Pancreas (tissue), 10 donors: Measurements from ENCODE around the gene MRPL42. TPM values are rescaled to one million over a fixed set of nuclear protein-coding genes. Genes with fewer than 3 reads are reported as not detected.

ENCODE experiments used
- ATAC-seq, 4 donors: fragments of 200-7000 bp; cut with Tn5 transposase; one replicate each; pipeline versions ENCODE4 v1.8.0 to v1.9.1; 2020; ENCODE audit warnings: mild to moderate bottlenecking in 4 of 4, moderate library complexity in 4 of 4
- DNase-seq, 6 donors: peaks; one replicate each; pipeline ENCODE4 v3.0.0-alpha.2; 2020
- FAIRE-seq: peaks from 2 replicates; lab custom pipeline; 2012; peaks lifted over from hg19 to GRCh38; lab: Jason Lieb, UNC
- H3K27ac ChIP-seq, 4 donors: fragments of 200-600 bp; sonication (generic); 1 replicate in 3 of 4; 2 replicates in 1 of 4; pipeline versions ENCODE4 v1.5.0 to v1.8.0; 2020
- H3K27me3 ChIP-seq, 4 donors: fragments of 200-600 bp; one replicate each; pipeline ENCODE4 v1.8.0; 2021
- H3K36me3 ChIP-seq, 3 donors: fragments of 200-600 bp; sonication (generic) in 1 of 3; one replicate each; pipeline versions ENCODE4 v1.5.0 to v1.8.0; 2020 to 2021
- H3K4me1 ChIP-seq, 3 donors: fragments of 200-600 bp; one replicate each; pipeline ENCODE4 v1.8.0; 2021
- H3K4me3 ChIP-seq, 4 donors: fragments of 200-600 bp; sonication (generic) in 2 of 4; one replicate each; pipeline versions ENCODE4 v1.5.0 to v1.8.0; 2020 to 2021
- H3K9me3 ChIP-seq, 4 donors: fragments of 200-600 bp; one replicate each; pipeline ENCODE4 v1.8.0; 2021
- WGBS, 2 donors: extraction: QIAGEN DNeasy Blood & Tissue Kit; methylation state at CpG; one replicate each; pipeline ENCODE4 v1.1.7; 2013; 5-methylcytosine and 5-hydroxymethylcytosine counted together
- intact Hi-C, 3 donors: fragments of 100-400 bp; cut with DNase I; formaldehyde crosslinking; loops; one replicate each; pipeline versions ENCODE4 v1.11.1 to v1.14.2; 2022
- polyA plus RNA-seq, 2 donors: library from polyadenylated mRNA; stranded (reverse); fragments of 200-250 nt; gene quantifications; one replicate each; pipeline ENCODE4 v1.2.3, GENCODE V29; 2013
- total RNA-seq, 6 donors: library from RNA; stranded (reverse); fragmentation: NEBNext Ultra II Directional in 4 of 6; extraction: Animal tissue kit (Norgen Biotek cat#: 25700) in 4 of 6; gene quantifications; one replicate each; pipeline versions ENCODE4 v1.2.1 to v1.2.4, GENCODE V29; 2021 to 2023
- TF ChIP-seq, protein P1 (sequence below), 4 donors: fragments of 200-600 bp; sonication (generic) in 3 of 4; IDR thresholded peaks; one replicate each; pipeline versions ENCODE4 v1.5.0 to v1.8.0; 2021; ENCODE audit warnings: antibody characterized with exemption in 4 of 4
- donor health status: healthy with polysubstance abuse.
- donor health status: DM: no; HTN: no; CAD: no; lungs with moderate emphysema.
- donor health status: DM: no; HTN: no; CAD: no.
- donor health status: control.
- donor health status: control.
- donor health status: Bipolar disorder and iron deficiency.
- donor health status: DM: yes; HTN: yes; CAD: no.
- donor health status: DM: no; HTN: no; CAD: no.
- donor health status: DM: no; HTN: no; CAD: no.
- donor health status: DM: yes; HTN: yes; CAD: no.

The MRPL42 gene
- total and polyA plus RNA-seq, 8 donors, result 11.8 to 28.6 (median 22.8) TPM

DNA sequence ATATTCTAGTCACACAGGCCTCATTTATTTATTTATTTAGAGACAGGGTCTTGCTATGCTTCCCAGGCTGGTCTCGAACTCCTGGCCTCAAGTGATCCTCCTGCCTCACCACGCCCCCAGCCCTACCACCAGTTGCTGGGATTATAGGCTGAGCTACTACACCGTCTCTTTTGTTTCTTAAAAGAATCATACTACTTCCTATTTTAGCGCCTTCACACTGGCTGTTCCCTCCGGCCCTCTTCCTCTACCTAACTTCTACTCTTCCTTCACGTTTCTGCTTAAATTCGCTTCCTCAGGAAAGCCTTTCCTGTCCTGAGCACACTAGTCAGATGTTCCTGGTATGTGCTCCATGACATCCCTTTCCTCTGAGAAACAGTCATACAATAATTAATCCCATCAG is 6.4 kb upstream of the MRPL42 start:
- 78 to 88% methylated on average over 7 of the region's 7 CpGs for WGBS, 2 donors

DNA sequence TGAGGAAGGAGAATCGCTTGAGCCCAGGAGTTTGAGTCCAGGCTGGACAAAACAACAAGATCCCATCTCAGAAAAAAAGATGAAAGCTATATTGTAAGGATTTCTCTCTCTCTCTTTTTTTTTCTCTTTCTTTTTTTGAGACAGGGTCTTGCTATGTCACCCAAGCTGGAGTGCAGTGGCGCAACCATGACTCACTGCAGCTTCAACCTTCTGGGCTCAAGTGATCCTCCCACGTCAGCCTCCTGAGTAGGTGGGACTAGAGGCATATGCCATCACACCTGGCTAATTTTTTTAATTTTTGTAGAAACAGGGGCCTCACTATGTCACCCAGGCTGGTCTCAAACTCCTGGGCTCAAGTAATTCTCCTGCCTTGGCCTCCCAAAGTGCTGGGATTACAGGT is 5.8 kb upstream of the MRPL42 start:
- no peak for FAIRE-seq
- Histone ChIP-seq H3K4me1 (no peaks in the 10 kb centered on the region), H3K4me3 (no peak overlapping the region), H3K27ac (no peak overlapping the region), H3K36me3 (no peaks in the 10 kb centered on the region), H3K9me3 (no peaks in the 10 kb centered on the region), H3K27me3 (no peaks in the 10 kb centered on the region)
- ATAC-seq, result no peak
- intact Hi-C loops, result no loop called here
- TF ChIP-seq, protein P1, sequence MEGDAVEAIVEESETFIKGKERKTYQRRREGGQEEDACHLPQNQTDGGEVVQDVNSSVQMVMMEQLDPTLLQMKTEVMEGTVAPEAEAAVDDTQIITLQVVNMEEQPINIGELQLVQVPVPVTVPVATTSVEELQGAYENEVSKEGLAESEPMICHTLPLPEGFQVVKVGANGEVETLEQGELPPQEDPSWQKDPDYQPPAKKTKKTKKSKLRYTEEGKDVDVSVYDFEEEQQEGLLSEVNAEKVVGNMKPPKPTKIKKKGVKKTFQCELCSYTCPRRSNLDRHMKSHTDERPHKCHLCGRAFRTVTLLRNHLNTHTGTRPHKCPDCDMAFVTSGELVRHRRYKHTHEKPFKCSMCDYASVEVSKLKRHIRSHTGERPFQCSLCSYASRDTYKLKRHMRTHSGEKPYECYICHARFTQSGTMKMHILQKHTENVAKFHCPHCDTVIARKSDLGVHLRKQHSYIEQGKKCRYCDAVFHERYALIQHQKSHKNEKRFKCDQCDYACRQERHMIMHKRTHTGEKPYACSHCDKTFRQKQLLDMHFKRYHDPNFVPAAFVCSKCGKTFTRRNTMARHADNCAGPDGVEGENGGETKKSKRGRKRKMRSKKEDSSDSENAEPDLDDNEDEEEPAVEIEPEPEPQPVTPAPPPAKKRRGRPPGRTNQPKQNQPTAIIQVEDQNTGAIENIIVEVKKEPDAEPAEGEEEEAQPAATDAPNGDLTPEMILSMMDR (IDR thresholded peaks at IDR 0.05), result no peak
- DNase-seq, result no peak
- 78 to 99% methylated on average over 3 of the region's 3 CpGs for WGBS, 2 donors

More for the DNA sequence above, 6.4 kb upstream of the MRPL42 start:
- Histone ChIP-seq H3K27ac (no peak overlapping the region), H3K4me1 (no peaks in the 10 kb centered on the region), H3K27me3 (no peaks in the 10 kb centered on the region), H3K4me3 (no peak overlapping the region), H3K9me3 (no peaks in the 10 kb centered on the region), H3K36me3 (no peaks in the 10 kb centered on the region)
- FAIRE-seq, result no peak
- TF ChIP-seq, protein P1 (IDR thresholded peaks at IDR 0.05), result no peak
- DNase-seq, result no peak
- no peak for ATAC-seq
- intact Hi-C loops, result no loop called here

DNA sequence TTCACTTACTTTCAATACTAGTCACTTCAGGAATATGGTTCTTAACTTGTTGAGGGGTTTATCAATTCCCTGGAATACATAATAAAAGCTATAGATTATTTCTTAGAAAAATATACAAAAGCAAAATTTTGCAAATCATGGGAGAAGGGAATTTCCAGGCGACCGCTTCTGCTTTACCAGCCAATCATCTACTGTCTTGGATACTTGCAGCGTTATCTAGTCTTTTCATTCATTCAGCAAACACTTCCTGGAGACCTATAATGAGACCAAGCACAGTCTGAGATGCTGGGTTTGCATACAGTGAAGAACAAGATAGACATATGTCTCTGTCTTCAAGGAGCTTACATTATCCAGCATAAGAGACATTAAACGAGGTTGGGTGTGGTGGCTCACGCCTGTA is 1.5 kb upstream of the MRPL42 start:
- no peak overlapping the region for H3K4me3 ChIP-seq
- no peaks in the 10 kb centered on the region for H3K27me3 ChIP-seq
- no peak overlapping the region for H3K27ac ChIP-seq
- intact Hi-C loops, result no loop called here
- no peak for DNase-seq
- no peaks in the 10 kb centered on the region for H3K9me3 ChIP-seq
- H3K4me1 ChIP-seq, result peaks cover 0 to 22% (median 17%) of the 10 kb centered on the region in 3 donors
- no peak for FAIRE-seq
- ATAC-seq, result no peak
- TF ChIP-seq, protein P1 (IDR thresholded peaks at IDR 0.05), result no peak
- 93 to 95% methylated on average over 5 of the region's 5 CpGs for WGBS, 2 donors
- H3K36me3 ChIP-seq, result no peaks in the 10 kb centered on the region

DNA sequence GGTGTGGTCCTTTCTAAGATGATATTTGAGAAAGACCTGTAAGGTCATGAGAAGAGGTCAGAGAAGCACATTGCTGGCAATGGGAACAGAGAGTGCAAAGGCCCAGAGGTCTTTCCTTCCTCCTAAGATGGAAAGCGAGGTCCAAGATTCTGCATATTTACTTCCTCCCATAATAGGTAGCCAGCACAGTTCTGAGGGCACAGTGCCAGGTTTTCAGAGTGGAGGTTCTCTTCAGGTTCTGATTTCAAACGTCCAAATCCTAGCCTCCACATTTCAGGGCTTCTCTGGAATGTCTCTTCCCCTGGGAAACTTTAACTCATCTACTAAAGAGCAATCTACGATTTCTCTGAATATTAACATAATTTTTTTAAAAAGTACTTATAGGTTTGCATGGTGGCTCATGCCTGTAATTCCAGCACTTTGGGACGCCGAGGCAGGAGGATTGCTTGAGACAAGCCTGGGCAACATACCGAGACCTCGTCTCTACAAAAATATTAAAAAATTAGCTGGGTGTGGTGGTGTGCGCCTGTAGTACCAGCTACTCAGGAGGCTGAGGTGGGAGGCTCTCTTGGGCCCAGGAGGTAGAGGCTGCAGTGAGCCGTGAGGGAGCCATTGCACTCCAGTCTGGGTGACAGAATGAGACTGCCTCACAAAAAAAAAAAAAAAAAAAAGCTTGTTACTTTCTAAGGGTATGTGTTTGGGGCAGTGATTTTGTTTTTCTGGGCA is 526 bp upstream of the MRPL42 start:
- no peaks in the 10 kb centered on the region for H3K36me3 ChIP-seq
- DNase-seq (peak in 2 of 6 donors; percentile 24 to 46), FAIRE-seq (no peak), ATAC-seq (peak in 2 of 4 donors; percentile 30 to 46)
- peak overlapping the region in 3 of 4 donors; percentile 74 to 82 (median 80) for H3K4me3 ChIP-seq
- TF ChIP-seq, protein P1 (IDR thresholded peaks at IDR 0.05), result no peak
- H3K27ac ChIP-seq, result no peak overlapping the region
- H3K27me3 ChIP-seq, result no peaks in the 10 kb centered on the region
- H3K4me1 ChIP-seq, result peaks cover 0 to 24% (median 17%) of the 10 kb centered on the region in 3 donors
- intact Hi-C loops, result no loop called here
- 84 to 92% methylated on average over 9 of the region's 9 CpGs for WGBS, 2 donors
- no peaks in the 10 kb centered on the region for H3K9me3 ChIP-seq

DNA sequence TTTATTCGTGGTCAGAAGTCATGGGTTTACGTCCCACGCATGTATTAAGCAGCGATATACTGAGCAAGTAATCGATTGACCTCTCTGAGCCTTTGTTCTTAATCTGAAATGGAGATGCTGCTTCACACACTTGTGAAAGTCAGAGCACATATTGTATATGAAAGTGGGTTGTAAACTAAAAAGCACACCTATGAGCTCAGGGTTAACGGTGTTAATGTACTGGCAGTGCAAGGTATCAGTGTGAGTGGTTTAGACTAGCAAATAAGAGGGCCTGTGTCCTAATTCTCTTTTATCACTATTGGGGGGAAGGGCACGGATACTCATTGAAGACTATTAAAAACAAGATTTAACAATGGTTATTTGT is 676 bp downstream of the MRPL42 start:
- no peaks in the 10 kb centered on the region for H3K27me3 ChIP-seq
- ATAC-seq, result peak; percentile 2 to 12 (median 4)
- H3K4me3 ChIP-seq, result peak overlapping the region; percentile 48 to 82 (median 77)
- no peak for DNase-seq
- no peak for FAIRE-seq
- no peaks in the 10 kb centered on the region for H3K36me3 ChIP-seq
- no peaks in the 10 kb centered on the region for H3K9me3 ChIP-seq
- H3K27ac ChIP-seq, result peak overlapping the region in 3 of 4 donors; percentile 61 to 87 (median 85)
- WGBS, 2 donors, result 2 to 4% methylated on average over 7 of the region's 7 CpGs
- intact Hi-C loops, result no loop called here
- TF ChIP-seq, protein P1 (IDR thresholded peaks at IDR 0.05), result no peak
- H3K4me1 ChIP-seq, result peaks cover 0 to 24% (median 17%) of the 10 kb centered on the region in 3 donors
